VCaP (cell line): ENCODE measurements around the gene SLC19A2.
"Not testable (repeated sequence)": the region's sequence is repeated elsewhere in the genome, so short reads cannot be mapped to it uniquely, and the experiment has no call there.

Source experiments
- H3K27ac ChIP-seq: fragments of 450-650 bp; 2 replicates; pipeline ENCODE4 v1.5.1; 2017
- TF ChIP-seq, protein P1 (sequence below): fragments of 450-650 bp; conservative IDR thresholded peaks from 2 replicates; pipeline ENCODE4 v1.5.1; 2017; ENCODE audit warnings: mild to moderate bottlenecking, moderate library complexity

Gene SLC19A2

DNA sequence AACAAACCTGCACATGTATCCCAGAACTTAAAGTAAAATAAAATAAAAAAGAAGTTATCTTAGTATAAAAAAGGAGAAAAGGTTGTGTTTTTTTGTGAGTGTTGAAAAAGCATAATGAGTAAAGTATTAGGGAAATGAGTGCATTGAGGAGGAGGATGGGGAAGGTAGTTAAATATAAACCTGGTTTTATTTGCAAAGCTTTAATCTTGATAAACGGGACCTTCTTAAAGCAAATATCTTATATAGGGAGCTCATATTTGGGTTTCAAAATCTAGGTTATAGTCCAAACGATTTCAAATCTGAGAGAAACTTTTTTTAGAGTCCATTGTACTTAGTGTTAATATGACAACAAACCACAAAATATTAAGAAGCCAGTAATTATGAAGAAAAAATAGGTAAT lies 21.7 kb upstream of the SLC19A2 start:
- TF ChIP-seq, protein P1, sequence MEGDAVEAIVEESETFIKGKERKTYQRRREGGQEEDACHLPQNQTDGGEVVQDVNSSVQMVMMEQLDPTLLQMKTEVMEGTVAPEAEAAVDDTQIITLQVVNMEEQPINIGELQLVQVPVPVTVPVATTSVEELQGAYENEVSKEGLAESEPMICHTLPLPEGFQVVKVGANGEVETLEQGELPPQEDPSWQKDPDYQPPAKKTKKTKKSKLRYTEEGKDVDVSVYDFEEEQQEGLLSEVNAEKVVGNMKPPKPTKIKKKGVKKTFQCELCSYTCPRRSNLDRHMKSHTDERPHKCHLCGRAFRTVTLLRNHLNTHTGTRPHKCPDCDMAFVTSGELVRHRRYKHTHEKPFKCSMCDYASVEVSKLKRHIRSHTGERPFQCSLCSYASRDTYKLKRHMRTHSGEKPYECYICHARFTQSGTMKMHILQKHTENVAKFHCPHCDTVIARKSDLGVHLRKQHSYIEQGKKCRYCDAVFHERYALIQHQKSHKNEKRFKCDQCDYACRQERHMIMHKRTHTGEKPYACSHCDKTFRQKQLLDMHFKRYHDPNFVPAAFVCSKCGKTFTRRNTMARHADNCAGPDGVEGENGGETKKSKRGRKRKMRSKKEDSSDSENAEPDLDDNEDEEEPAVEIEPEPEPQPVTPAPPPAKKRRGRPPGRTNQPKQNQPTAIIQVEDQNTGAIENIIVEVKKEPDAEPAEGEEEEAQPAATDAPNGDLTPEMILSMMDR = no peak
- peak overlapping the region; percentile 99 for H3K27ac ChIP-seq

DNA sequence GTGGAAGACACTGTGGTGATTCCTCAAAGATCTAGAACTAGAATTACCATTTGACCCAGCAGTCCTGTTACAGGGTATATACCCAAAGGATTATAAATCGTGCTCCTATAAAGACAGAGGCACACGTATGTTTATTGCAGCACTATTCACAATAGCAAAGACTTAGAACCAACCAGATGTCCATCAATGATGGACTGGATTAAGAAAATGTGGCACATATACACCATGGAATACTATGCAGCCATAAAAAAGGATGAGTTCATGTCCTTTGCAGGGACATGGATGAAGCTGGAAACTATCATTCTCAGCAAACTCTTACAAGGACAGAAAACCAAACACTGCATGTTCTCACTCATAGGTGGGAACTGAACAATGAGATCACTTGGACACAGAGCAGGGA lies 17.9 kb upstream of the SLC19A2 start:
- not testable (repeated sequence) for H3K27ac ChIP-seq

DNA sequence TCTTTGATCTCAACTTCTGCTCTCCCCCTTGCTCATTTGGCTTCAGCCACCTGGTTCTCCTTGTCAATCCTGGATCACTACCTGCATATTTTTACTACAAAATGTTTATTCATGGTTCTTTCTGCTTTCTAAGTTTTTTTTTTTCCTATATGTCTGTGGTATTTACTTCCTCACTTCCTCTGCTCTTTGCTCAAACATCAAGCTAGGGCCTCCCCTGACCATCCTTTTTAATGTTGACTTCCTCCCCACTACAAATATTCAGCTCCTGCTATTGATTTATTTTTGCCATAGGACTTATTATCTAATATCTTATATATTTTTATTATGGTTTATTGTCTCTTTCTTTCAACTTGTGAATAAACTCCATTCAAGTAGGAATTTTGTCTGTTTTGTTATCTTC lies 14.1 kb upstream of the SLC19A2 start:
- no peak overlapping the region for H3K27ac ChIP-seq
- TF ChIP-seq, protein P1 = no peak

DNA sequence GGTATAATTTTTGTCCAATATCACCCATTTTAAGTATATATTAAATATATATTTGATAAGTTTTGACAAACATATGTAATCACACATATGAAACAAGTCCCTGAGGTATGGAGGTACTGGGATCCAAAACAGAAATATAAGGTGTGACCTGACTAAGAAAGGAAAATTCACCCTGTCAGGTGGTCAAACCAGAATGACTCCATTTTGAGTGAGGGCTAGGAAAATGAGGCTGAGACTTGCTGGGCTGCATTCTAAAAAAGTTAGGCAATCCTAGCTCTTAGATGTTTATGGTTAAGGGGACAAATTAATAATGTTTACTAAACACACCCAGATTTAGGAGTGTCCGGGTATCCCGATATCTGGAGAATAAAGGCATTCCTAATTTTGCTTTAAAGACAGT lies 11.6 kb upstream of the SLC19A2 start:
- no peak overlapping the region for H3K27ac ChIP-seq
- TF ChIP-seq, protein P1 = no peak

DNA sequence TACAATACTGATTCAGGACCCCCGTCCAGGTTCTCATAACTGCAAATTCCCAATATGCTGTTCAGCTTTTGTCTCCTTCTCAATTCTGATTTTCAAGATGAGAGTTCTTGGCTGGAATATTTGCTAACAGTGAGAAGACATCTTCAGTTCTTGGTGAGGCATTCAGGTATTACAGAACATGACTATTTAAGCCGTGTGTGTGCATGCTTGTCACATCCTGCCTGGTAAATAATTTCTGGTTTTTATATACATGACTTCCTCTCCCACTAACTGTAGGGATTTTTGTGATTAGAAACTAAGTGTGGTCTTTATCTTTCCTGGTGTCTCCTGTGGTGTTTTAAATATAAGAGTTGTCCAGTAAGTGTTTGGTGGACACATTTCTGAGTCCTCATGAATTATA lies 10.2 kb upstream of the SLC19A2 start:
- H3K27ac ChIP-seq = no peak overlapping the region
- TF ChIP-seq, protein P1 = no peak

DNA sequence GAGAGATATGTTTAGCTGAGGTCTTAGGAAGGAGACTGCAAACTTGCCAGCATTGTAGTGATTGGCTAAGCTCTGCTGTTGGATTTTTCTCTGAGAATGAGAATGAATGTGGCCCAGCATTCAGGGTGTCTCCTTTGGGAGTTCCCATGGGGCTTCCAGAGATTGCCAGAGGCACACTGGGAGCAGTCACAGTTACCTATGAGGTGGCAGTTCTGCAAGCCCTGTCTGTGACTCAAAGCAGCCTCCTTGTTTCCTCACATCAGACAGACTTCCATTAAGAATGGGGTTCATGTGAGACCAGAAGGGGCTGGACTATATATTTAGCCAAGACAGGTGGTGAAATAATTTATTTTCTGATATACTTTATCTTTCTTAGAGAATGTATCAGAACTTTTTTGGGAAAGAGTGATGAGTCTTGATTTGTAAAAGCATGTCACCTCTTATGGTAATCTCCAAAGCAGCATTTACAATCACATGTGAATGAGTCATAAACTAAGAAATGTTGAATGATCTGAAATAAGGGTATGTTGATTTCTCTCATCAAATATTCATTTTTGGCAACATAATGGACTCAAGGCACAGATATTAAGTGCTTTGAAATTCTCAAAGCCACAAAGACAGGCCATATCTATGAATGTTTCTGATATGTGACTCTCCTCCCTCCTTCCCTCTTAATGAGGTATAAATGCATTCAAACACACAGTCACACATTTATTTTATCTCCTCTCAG lies 9.5 kb upstream of the SLC19A2 start:
- TF ChIP-seq, protein P1 = no peak
- no peak overlapping the region for H3K27ac ChIP-seq

DNA sequence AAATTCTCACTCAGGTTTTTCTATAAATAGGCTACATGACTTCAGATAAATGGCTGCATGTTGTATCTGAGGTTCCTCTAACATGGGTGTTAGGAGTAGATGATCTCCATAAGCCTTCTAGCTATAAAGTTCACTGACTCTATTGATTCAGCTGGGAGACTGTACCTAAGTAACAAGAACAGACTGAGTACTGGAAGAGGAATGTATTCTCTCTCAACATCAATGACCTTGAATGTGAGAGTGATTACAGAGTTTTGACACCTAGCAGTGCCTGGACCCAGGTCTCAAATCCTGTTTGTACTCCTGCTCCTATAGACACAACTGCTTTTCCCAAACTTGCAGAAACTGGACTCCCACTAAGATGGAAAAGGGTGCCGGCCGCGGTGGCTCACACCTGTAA lies 8.6 kb upstream of the SLC19A2 start:
- TF ChIP-seq, protein P1 = no peak
- no peak overlapping the region for H3K27ac ChIP-seq

DNA sequence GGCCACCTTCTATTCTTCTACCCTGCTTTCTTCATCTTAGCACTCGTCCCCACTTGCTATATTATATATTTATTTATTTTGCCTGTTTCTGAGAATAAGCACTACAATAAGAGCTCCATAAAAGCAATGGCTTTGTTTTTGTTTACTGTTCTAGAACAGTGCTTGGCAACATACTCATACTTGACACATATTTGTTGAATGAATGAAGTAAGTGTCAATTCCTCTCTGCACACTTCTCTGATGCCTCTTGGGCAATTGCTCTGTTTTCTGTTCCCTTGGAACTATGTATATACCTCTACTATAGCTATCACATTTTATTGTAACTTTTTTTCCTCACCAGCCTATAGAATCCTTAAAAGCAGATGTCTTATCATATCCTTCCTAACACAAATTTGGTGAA lies 7.5 kb upstream of the SLC19A2 start:
- TF ChIP-seq, protein P1 = no peak
- H3K27ac ChIP-seq = no peak overlapping the region
